Adrenal gland (tissue), 5 donors: Measurements from ENCODE around the gene BAHCC1.

Experiments used
- POLR2A ChIP-seq, 2 donors: fragments of 450-650 bp; IDR thresholded peaks; one replicate each; pipeline ENCODE4 v1.6.1; 2017; ENCODE audit warnings: antibody characterized with exemption in 2 of 2, mild to moderate bottlenecking in 2 of 2, moderate library complexity in 1 of 2
- TF ChIP-seq, protein P1 (sequence below), 6 experiments: fragments of 450-650 bp in 4 of 6; fragments of 200-600 bp in 2 of 6; sonication (generic) in 1 of 6; IDR thresholded peaks; 1 replicate in 5 of 6; 2 replicates in 1 of 6; pipeline versions ENCODE4 v1.5.1 to v1.8.0; 2016 to 2021; ENCODE audit warnings: antibody characterized with exemption in 6 of 6, mild to moderate bottlenecking in 2 of 6, moderate library complexity in 1 of 6
- donor health status: DM: no; HTN: no; CAD: no.

DNA sequence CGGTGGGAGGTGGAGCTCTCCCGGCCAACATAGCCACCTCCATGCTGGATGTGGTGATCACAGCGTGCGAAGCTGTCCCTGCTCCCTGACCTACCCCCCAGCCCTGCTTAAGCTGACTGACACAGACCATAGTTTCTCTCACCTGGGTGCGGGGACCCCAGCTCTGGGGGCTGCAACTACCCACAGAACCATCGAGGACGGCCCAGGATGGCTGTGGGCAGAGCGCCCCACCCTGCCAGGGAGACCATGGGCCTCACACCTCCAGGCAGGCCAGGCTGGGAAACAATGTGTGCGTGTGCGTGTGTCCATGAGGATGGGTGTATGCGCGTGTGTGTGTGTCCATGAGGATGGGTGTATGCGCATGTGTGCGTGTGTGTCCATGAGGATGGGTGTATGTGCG is 20.4 kb downstream of the BAHCC1 start:
- TF ChIP-seq POLR2A (IDR thresholded peaks at IDR 0.05): no peak
- TF ChIP-seq, protein P1, sequence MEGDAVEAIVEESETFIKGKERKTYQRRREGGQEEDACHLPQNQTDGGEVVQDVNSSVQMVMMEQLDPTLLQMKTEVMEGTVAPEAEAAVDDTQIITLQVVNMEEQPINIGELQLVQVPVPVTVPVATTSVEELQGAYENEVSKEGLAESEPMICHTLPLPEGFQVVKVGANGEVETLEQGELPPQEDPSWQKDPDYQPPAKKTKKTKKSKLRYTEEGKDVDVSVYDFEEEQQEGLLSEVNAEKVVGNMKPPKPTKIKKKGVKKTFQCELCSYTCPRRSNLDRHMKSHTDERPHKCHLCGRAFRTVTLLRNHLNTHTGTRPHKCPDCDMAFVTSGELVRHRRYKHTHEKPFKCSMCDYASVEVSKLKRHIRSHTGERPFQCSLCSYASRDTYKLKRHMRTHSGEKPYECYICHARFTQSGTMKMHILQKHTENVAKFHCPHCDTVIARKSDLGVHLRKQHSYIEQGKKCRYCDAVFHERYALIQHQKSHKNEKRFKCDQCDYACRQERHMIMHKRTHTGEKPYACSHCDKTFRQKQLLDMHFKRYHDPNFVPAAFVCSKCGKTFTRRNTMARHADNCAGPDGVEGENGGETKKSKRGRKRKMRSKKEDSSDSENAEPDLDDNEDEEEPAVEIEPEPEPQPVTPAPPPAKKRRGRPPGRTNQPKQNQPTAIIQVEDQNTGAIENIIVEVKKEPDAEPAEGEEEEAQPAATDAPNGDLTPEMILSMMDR (IDR thresholded peaks at IDR 0.05): no peak
